Progenitor cell of endocrine pancreas (in vitro differentiated cells): Measurements from ENCODE around the gene ZNF286A. TPM values are rescaled to one million over a fixed set of nuclear protein-coding genes. Genes with fewer than 3 reads are reported as not detected.
"Not testable (repeated sequence)": the region's sequence is repeated elsewhere in the genome, so short reads cannot be mapped to it uniquely, and the experiment has no call there.

ENCODE experiments used
- DNase-seq: peaks from one replicate; pipeline ENCODE4 v3.0.0; 2021; ENCODE audit warnings: low spot score; ENCODE audit not compliant: unreplicated experiment
- H3K27ac Mint-ChIP-seq: 2 replicates; pipeline ENCODE4 v1.8.0; 2021; ENCODE audit warnings: mild to moderate bottlenecking, moderate library complexity, mixed read lengths
- H3K27me3 Mint-ChIP-seq: 2 replicates; pipeline ENCODE4 v1.8.0; 2021; ENCODE audit warnings: mixed read lengths
- H3K36me3 Mint-ChIP-seq: 2 replicates; pipeline ENCODE4 v1.8.0; 2022; ENCODE audit warnings: mixed read lengths; ENCODE audit not compliant: insufficient read depth
- H3K4me1 Mint-ChIP-seq: 2 replicates; pipeline ENCODE4 v1.8.0; 2021; ENCODE audit warnings: low read depth, mixed read lengths
- H3K4me3 Mint-ChIP-seq: 2 replicates; pipeline ENCODE4 v1.8.0; 2021; ENCODE audit warnings: low read depth, mild to moderate bottlenecking, moderate library complexity, mixed read lengths
- H3K9me3 Mint-ChIP-seq: 2 replicates; pipeline ENCODE4 v1.8.0; 2021; ENCODE audit warnings: low read depth, mixed read lengths
- long read RNA-seq: library from polyadenylated mRNA; unstranded; transcript quantifications from one replicate; pipeline ENCODE4 v2.0.0, GENCODE V29; 2020
- total RNA-seq: library from RNA; stranded (reverse); gene quantifications from 2 replicates; pipeline ENCODE4 v1.2.1, GENCODE V29; 2021
- TF ChIP-seq, protein P1 (sequence below): fragments of 200-600 bp; sonication (generic); IDR thresholded peaks from one replicate; pipeline ENCODE4 v1.5.0; 2021; ENCODE audit warnings: antibody characterized with exemption, mild to moderate bottlenecking; ENCODE audit not compliant: unreplicated experiment

ZNF286A gene
- total RNA-seq, result 97.0 and 98.0 TPM in 2 replicates
- long read RNA-seq, full-length matches to known transcripts, result 53 of 82 reads
- long read RNA-seq, partial matches to known transcripts, result 21 of 82 reads
- long read RNA-seq, other reads (novel, unspliced or antisense), result 8 of 82 reads

DNA sequence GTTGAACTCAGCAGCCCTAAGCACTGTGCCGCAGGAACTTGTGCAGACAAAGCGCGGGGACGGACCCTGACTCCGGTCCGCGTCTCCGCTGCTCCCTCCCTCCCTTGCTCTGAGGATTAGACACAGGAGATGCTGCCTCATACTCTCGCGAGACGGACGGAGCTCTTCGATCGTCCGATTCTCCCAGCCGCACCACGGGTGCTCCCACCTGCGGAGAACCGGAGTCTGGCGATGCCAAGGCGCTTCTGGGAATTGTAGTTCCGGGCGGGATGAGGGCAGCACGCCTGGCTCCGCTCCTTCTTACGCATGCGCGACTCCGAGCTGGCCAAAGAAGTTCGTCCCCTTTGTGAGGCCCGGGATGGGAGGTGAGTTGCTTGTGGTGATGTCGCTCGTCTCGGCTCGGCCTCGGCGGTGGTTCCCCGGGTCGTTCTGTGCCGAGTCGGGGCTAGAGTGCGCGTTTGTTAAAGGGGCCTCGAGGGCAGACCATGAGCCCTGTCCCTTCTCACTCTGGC, at the start of gene ZNF286A:
Gene ZNF286A, plus strand, starts transcription at position 340 of the 512 bp plus-strand sequence. CDS start 578 bp downstream, outside the sequence.
- Mint-ChIP-seq H3K27ac (peak within 1 kb of the TSS; percentile 90), H3K36me3 (peaks cover 24% of the 10 kb centered on the region)
- not testable (repeated sequence) for H3K4me1 Mint-ChIP-seq

DNA sequence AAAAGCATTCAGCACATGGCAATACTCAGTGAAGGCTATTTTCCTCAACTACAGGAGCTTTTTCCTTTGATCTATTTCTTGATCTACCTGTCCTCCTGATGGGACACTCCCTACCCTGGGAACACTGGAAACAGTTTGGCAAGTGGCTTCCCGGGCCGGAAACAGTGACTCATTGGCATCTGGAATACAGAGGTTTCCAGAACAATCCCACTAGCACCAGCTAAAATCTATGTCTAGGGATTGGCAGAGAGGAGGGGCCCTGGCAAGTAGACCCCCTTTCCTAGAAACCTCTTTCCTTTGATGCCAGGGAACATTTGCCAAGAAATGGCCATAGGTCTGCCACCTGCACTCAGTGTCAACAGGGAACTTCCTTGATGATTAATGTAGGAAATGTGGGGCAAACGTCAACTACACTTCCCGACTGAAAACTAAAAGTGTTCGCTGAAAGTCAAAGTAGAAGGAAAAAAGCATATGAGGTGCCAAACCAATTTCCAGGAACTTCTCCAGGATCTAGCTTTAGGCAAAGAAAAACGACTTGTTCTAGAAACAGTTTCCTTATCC, 49.6 kb upstream of the ZNF286A start:
- Mint-ChIP-seq H3K4me1 (peaks cover 43% of the 10 kb centered on the region), H3K36me3 (peaks cover 1% of the 10 kb centered on the region), H3K4me3 (no peak overlapping the region), H3K27me3 (no peaks in the 10 kb centered on the region), H3K9me3 (no peaks in the 10 kb centered on the region), H3K27ac (no peak overlapping the region)
- TF ChIP-seq, protein P1, sequence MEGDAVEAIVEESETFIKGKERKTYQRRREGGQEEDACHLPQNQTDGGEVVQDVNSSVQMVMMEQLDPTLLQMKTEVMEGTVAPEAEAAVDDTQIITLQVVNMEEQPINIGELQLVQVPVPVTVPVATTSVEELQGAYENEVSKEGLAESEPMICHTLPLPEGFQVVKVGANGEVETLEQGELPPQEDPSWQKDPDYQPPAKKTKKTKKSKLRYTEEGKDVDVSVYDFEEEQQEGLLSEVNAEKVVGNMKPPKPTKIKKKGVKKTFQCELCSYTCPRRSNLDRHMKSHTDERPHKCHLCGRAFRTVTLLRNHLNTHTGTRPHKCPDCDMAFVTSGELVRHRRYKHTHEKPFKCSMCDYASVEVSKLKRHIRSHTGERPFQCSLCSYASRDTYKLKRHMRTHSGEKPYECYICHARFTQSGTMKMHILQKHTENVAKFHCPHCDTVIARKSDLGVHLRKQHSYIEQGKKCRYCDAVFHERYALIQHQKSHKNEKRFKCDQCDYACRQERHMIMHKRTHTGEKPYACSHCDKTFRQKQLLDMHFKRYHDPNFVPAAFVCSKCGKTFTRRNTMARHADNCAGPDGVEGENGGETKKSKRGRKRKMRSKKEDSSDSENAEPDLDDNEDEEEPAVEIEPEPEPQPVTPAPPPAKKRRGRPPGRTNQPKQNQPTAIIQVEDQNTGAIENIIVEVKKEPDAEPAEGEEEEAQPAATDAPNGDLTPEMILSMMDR, result no peak
- no peak for DNase-seq

More for the DNA sequence above, at the start of gene ZNF286A:
- not testable (repeated sequence) for H3K27me3 Mint-ChIP-seq, H3K9me3 Mint-ChIP-seq
- peak; percentile 99 for DNase-seq
- H3K4me3 Mint-ChIP-seq, result peak within 1 kb of the TSS; percentile 89

DNA sequence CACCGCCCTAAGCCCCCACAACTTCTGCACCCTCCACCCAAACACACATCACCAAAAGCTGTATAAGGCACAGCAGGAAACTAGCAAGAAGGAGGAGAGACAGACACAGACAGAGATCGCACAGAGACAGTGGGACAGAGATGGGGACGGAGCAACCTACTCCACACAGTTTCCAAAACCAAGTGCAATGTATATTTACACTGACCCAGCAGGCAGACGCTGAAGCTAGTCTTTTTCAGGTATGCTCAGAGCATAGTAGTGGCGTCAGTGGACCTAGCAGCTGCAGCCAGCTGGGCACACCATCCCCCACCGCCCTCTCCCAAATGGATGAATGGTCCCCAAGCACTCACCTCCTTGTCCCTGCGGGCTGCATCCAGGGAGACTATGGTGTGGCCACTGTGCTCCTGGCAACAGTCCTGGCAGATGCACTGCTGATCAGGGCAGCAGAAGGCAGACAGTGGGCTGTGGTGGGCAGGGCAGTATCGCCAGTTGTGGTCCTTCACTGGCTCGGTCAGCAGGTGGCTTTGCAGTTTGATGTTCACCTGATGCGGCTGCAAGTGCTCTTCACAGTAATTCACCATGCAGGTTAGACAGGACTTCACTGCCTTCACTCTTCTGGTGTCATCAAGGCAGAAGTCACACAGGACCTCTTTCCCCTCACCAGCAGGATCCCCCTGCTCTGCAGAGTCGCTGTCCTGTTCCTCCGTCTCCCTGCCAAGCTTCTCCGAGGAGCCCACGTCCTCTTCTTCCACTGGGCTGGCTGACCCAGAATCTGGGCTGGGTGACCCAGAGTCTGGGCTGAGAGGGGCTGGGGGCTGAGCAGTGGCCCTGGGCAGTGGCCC, 48.6 kb upstream of the ZNF286A start:
- no peaks in the 10 kb centered on the region for H3K9me3 Mint-ChIP-seq
- TF ChIP-seq, protein P1, result no peak
- H3K27ac Mint-ChIP-seq, result peak overlapping the region; percentile 41
- no peak for DNase-seq
- H3K4me1 Mint-ChIP-seq, result peaks cover 37% of the 10 kb centered on the region
- peaks cover 1% of the 10 kb centered on the region for H3K36me3 Mint-ChIP-seq
- no peak overlapping the region for H3K4me3 Mint-ChIP-seq
- no peaks in the 10 kb centered on the region for H3K27me3 Mint-ChIP-seq

GRCh38 chr17:15651583-15652110, 47.9 kb upstream of the ZNF286A start:
- H3K9me3 Mint-ChIP-seq, result no peaks in the 10 kb centered on the region
- H3K27ac Mint-ChIP-seq, result peak overlapping the region; percentile 41
- TF ChIP-seq, protein P1, result no peak
- peaks cover 36% of the 10 kb centered on the region for H3K4me1 Mint-ChIP-seq
- no peaks in the 10 kb centered on the region for H3K27me3 Mint-ChIP-seq
- no peak overlapping the region for H3K4me3 Mint-ChIP-seq
- DNase-seq, result no peak
- peaks cover 6% of the 10 kb centered on the region for H3K36me3 Mint-ChIP-seq

GRCh38 chr17:15652960-15653359, 46.6 kb upstream of the ZNF286A start:
- no peaks in the 10 kb centered on the region for H3K27me3 Mint-ChIP-seq
- DNase-seq, result no peak
- peaks cover 34% of the 10 kb centered on the region for H3K4me1 Mint-ChIP-seq
- H3K9me3 Mint-ChIP-seq, result no peaks in the 10 kb centered on the region
- H3K27ac Mint-ChIP-seq, result no peak overlapping the region
- peaks cover 6% of the 10 kb centered on the region for H3K36me3 Mint-ChIP-seq
- TF ChIP-seq, protein P1, result no peak
- no peak overlapping the region for H3K4me3 Mint-ChIP-seq

GRCh38 chr17:15654401-15654800, 45.2 kb upstream of the ZNF286A start:
- not testable (repeated sequence) for DNase-seq, H3K9me3 Mint-ChIP-seq, H3K36me3 Mint-ChIP-seq, H3K27me3 Mint-ChIP-seq, H3K4me3 Mint-ChIP-seq
- peaks cover 27% of the 10 kb centered on the region for H3K4me1 Mint-ChIP-seq
- H3K27ac Mint-ChIP-seq, result peak overlapping the region; percentile 87
